B cell (primary cell): ENCODE results near the gene MYL5. TPM values are rescaled to one million over a fixed set of nuclear protein-coding genes. Genes with fewer than 3 reads are reported as not detected.

ENCODE experiments used
- ATAC-seq: fragments of 200-7000 bp; cut with Tn5 transposase; one replicate; pipeline ENCODE4 v1.10.0; 2021; ENCODE audit warnings: low read depth, mild to moderate bottlenecking, moderate number of reproducible peaks, moderate library complexity
- CTCF ChIA-PET: fragments of 350-600 bp; sonication (Branson Sonifier 250); formaldehyde crosslinking; loops from one replicate; lab custom pipeline; 2021; ENCODE audit warnings: antibody characterized with exemption, inconsistent platforms; lab: Charles Lee
- POLR2A ChIA-PET: fragments of 350-600 bp; sonication (Branson Sonifier 250); formaldehyde crosslinking; loops from one replicate; lab custom pipeline; 2021; ENCODE audit warnings: antibody characterized with exemption; lab: Charles Lee
- DNase-seq: peaks from one replicate; pipeline ENCODE4 v3.0.0; 2013
- H2AFZ ChIP-seq: 2 replicates; pipeline ENCODE4 v1.6.1; 2012; ENCODE audit warnings: mild to moderate bottlenecking, low read depth, low read length; ENCODE audit not compliant: insufficient read depth, poor library complexity, severe bottlenecking
- H3K27ac ChIP-seq, 2 donors: 1 replicate in 1 of 2; 2 replicates in 1 of 2; pipeline ENCODE4 v1.5.1; 2012 to 2013; ENCODE audit warnings: low read length in 2 of 2, mild to moderate bottlenecking in 2 of 2, moderate library complexity in 1 of 2
- H3K27me3 ChIP-seq, 4 experiments: fragments of 200-600 bp in 1 of 4; sonication (generic) in 1 of 4; replicated peaks in 1 of 4; 1 replicate in 2 of 4; 2 replicates in 2 of 4; pipeline versions ENCODE4 v1.6.1 to v1.7.0; 2013 to 2016; ENCODE audit warnings: low read length in 3 of 4, mild to moderate bottlenecking in 2 of 4, mixed read lengths in 1 of 4, moderate library complexity in 1 of 4; ENCODE audit not compliant: insufficient read depth in 4 of 4, control insufficient read depth in 3 of 4; ENCODE audit errors: control extremely low read depth in 1 of 4
- H3K36me3 ChIP-seq, 2 experiments: replicated peaks in 1 of 2; 1 replicate in 1 of 2; 2 replicates in 1 of 2; pipeline versions ENCODE4 v1.6.1 to v1.7.1; 2013; ENCODE audit warnings: low read length in 1 of 2; ENCODE audit not compliant: insufficient read depth in 2 of 2, control insufficient read depth in 1 of 2; ENCODE audit errors: control extremely low read depth in 1 of 2, extremely low read depth in 1 of 2
- H3K4me1 ChIP-seq, 2 donors: fragments of 200-600 bp in 1 of 2; sonication (generic) in 1 of 2; 1 replicate in 1 of 2; 2 replicates in 1 of 2; pipeline versions ENCODE4 v1.5.1 to v1.6.1; 2013 to 2017; ENCODE audit warnings: low read length in 2 of 2; ENCODE audit not compliant: control insufficient read depth in 2 of 2, insufficient read depth in 2 of 2
- H3K4me2 ChIP-seq: replicated peaks from 2 replicates; pipeline ENCODE3; 2012; ENCODE audit warnings: mild to moderate bottlenecking, low read depth, low read length; ENCODE audit not compliant: poor library complexity, severe bottlenecking
- H3K4me3 ChIP-seq, 5 experiments: fragments of 200-600 bp in 1 of 5; sonication (generic) in 1 of 5; 1 replicate in 3 of 5; 2 replicates in 2 of 5; pipeline versions ENCODE4 v1.5.1 to v1.7.0; 2011 to 2016; ENCODE audit warnings: low read length in 4 of 5, mild to moderate bottlenecking in 4 of 5, low read depth in 2 of 5, control low read depth in 1 of 5, moderate library complexity in 1 of 5; ENCODE audit not compliant: insufficient read depth in 1 of 5; ENCODE audit errors: control extremely low read depth in 1 of 5, extremely low read depth in 1 of 5
- H3K79me2 ChIP-seq: fragments of 200-600 bp; sonication (generic); one replicate; pipeline ENCODE4 v1.6.0; 2016; ENCODE audit warnings: low read length; ENCODE audit not compliant: control insufficient read depth, insufficient read depth
- H3K9ac ChIP-seq: fragments of 200-600 bp; sonication (generic); 2 replicates; pipeline ENCODE4 v1.6.1; 2017; ENCODE audit warnings: mild to moderate bottlenecking, low read length, moderate library complexity
- H3K9me3 ChIP-seq, 3 donors: one replicate each; pipeline versions ENCODE4 v1.6.1 to v1.7.1; 2013; ENCODE audit warnings: low read length in 2 of 3; ENCODE audit not compliant: control insufficient read depth in 2 of 3, insufficient read depth in 1 of 3; ENCODE audit errors: control extremely low read depth in 1 of 3
- H4K20me1 ChIP-seq: 2 replicates; pipeline ENCODE4 v1.6.0; 2012; ENCODE audit warnings: mild to moderate bottlenecking, low read length; ENCODE audit not compliant: insufficient read depth, control insufficient read depth, poor library complexity, severe bottlenecking
- H3K27ac Mint-ChIP-seq: one replicate; pipeline ENCODE4 v1.8.0; 2021; ENCODE audit warnings: mixed read lengths
- H3K27me3 Mint-ChIP-seq: one replicate; pipeline ENCODE4 v1.8.0; 2021; ENCODE audit warnings: mixed read lengths
- H3K4me1 Mint-ChIP-seq: one replicate; pipeline ENCODE4 v1.8.0; 2021; ENCODE audit warnings: mixed read lengths
- H3K4me3 Mint-ChIP-seq: one replicate; pipeline ENCODE4 v1.8.0; 2021; ENCODE audit warnings: mixed read lengths
- H3K9me3 Mint-ChIP-seq: one replicate; pipeline ENCODE4 v1.8.0; 2022; ENCODE audit warnings: mixed read lengths; ENCODE audit not compliant: insufficient read depth
- CTCF ChIP-seq: fragments of 200-600 bp; IDR thresholded peaks from one replicate; pipeline ENCODE4 v1.8.0; 2022; ENCODE audit warnings: antibody characterized with exemption, mild to moderate bottlenecking
- EZH2 ChIP-seq: IDR thresholded peaks from 2 replicates; pipeline ENCODE4 v1.6.1; 2012; ENCODE audit warnings: borderline replicate concordance, low read depth, mild to moderate bottlenecking, moderate library complexity, low read length; ENCODE audit not compliant: insufficient read depth, poor library complexity, severe bottlenecking
- WGBS: methylation state at CpG from one replicate; pipeline ENCODE4 v1.1.5; 2013; ENCODE audit warnings: missing lambda C conversion rate; ENCODE audit not compliant: insufficient coverage; 5-methylcytosine and 5-hydroxymethylcytosine counted together
- intact Hi-C: fragments of 100-400 bp; cut with micrococcal nuclease; formaldehyde crosslinking; loops from one replicate; pipeline ENCODE4 v1.10.0; 2022
- polyA plus RNA-seq: library from polyadenylated mRNA; depleted of rRNA; stranded (reverse); fragments of >200 nt; gene quantifications from 2 replicates; pipeline ENCODE4 v1.2.3, GENCODE V29; 2012
- total RNA-seq, 2 donors: library from RNA; stranded (reverse); fragments of 120-200 nt in 1 of 2; gene quantifications; 1 replicate in 1 of 2; 2 replicates in 1 of 2; pipeline versions ENCODE4 v1.2.3 to v1.2.4, GENCODE V29; 2013 to 2022

Gene MYL5
- total and polyA plus RNA-seq, 2 donors (not counting 1 experiment from before 2014, with no cell fraction given): 16.9 to 38.3 TPM

GRCh38 chr4:654871-655463 is 19.4 kb upstream of the MYL5 start:
- ATAC-seq (no peak), DNase-seq (no peak)
- ChIA-PET CTCF (no interaction called here), POLR2A (no interaction called here)
- Histone ChIP-seq H3K9ac (no peak overlapping the region), H3K9me3 (peaks cover 0 to 15% (median 0%) of the 10 kb centered on the region in 3 donors), H3K4me2 (no peak overlapping the region), H3K36me3 (no peaks in the 10 kb centered on the region), H3K27ac (no peak overlapping the region), H2AFZ (no peak overlapping the region), H3K79me2 (no peaks in the 10 kb centered on the region), H4K20me1 (no peaks in the 10 kb centered on the region), H3K27me3 (peaks cover 0 to 2% (median 0%) of the 10 kb centered on the region in 4 experiments), H3K4me3 (no peak overlapping the region), H3K4me1 (no peaks in the 10 kb centered on the region)
- H3K4me3 Mint-ChIP-seq: no peak overlapping the region
- no peak overlapping the region for H3K27ac Mint-ChIP-seq
- intact Hi-C loops: no loop called here
- no peaks in the 10 kb centered on the region for H3K4me1 Mint-ChIP-seq
- no peak for TF ChIP-seq CTCF
- no peak for TF ChIP-seq EZH2
- no peaks in the 10 kb centered on the region for H3K9me3 Mint-ChIP-seq
- 76% methylated on average over 15 of the region's 17 CpGs for WGBS
- H3K27me3 Mint-ChIP-seq: no peaks in the 10 kb centered on the region

- intact Hi-C loops: no loop called here
- no peaks in the 10 kb centered on the region for H3K4me1 ChIP-seq
- H3K9ac ChIP-seq: no peak overlapping the region
- H3K79me2 ChIP-seq: no peaks in the 10 kb centered on the region
- WGBS: 83% methylated on average over 23 of the region's 26 CpGs
- peaks cover 0 to 15% (median 0%) of the 10 kb centered on the region in 3 donors for H3K9me3 ChIP-seq
- no peak overlapping the region for H3K27ac ChIP-seq
- no peak overlapping the region for H3K4me3 ChIP-seq
- POLR2A ChIA-PET: no interaction called here
- CTCF ChIA-PET: no interaction called here
- H3K36me3 ChIP-seq: no peaks in the 10 kb centered on the region
- DNase-seq (no peak), ATAC-seq (no peak)
- H3K27me3 ChIP-seq: no peaks in the 10 kb centered on the region
- no peaks in the 10 kb centered on the region for H3K4me1 Mint-ChIP-seq
- H3K4me2 ChIP-seq: no peak overlapping the region
- TF ChIP-seq CTCF (no peak), EZH2 (no peak)
- no peaks in the 10 kb centered on the region for H4K20me1 ChIP-seq
- H3K27ac Mint-ChIP-seq: no peak overlapping the region
- H2AFZ ChIP-seq: no peak overlapping the region
- no peaks in the 10 kb centered on the region for H3K9me3 Mint-ChIP-seq
- H3K4me3 Mint-ChIP-seq: no peak overlapping the region
- no peaks in the 10 kb centered on the region for H3K27me3 Mint-ChIP-seq
These were observed 18.7 kb upstream of the MYL5 start for GRCh38 chr4:655464-656151.
